Measurements from ENCODE around the gene CHMP1B. TPM values are rescaled to one million over a fixed set of nuclear protein-coding genes. Genes with fewer than 3 reads are reported as not detected.

CHMP1B gene
- total RNA-seq, 1 experiment from 2014 or later: 38.7 TPM

DNA sequence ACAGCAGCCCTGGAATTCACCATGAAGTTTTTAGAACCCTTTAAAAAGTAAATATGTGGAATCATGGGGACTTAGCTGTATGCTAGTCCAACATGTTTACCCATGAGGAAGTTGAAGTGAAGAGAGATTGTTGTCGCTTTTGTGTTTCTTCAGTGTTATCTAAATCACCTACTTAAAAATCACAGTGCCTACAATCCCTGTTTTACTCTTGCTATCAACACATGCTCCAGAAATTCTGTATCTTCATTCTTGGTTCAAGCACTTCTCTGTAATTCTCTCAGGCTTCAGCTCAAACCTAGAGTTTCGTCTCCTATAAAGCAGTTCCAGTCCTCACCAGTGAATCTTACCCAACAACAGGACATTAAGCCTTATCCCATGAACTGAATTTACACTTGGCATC is 30.5 kb upstream of the CHMP1B start:
- no peaks in the 10 kb centered on the region for H4K20me1 ChIP-seq (ENCODE audit: control insufficient read depth, insufficient read depth, insufficient read length)
- peaks cover 2% of the 10 kb centered on the region; the same call in 1 of the 2 replicates for H3K4me1 ChIP-seq (ENCODE audit: insufficient read depth, low read length)
- H3T11ph ChIP-seq (ENCODE audit: low read length): no peak overlapping the region
- H3K14ac ChIP-seq (ENCODE audit: insufficient read depth, low read length): no peak overlapping the region
- H3K79me2 ChIP-seq (ENCODE audit: insufficient read depth, low read length): no peaks in the 10 kb centered on the region
- H3K9ac ChIP-seq (ENCODE audit: extremely low read depth, insufficient read length, low read length): no peak overlapping the region
- H4K5ac ChIP-seq (ENCODE audit: insufficient read length, low read depth, low read length): no peak overlapping the region
- no peak overlapping the region for H3K4ac ChIP-seq (ENCODE audit: low read depth, low read length)
- no peak overlapping the region for H3K18ac ChIP-seq (ENCODE audit: insufficient read length, low read depth, low read length)
- H3K4me3 Mint-ChIP-seq: no peak overlapping the region
- H3K23ac ChIP-seq (ENCODE audit: insufficient read length, low read depth, low read length): no peak overlapping the region
- no peak for DNase-seq
- H2BK20ac ChIP-seq (ENCODE audit: low read depth, low read length, poor library complexity, severe bottlenecking): no peak overlapping the region
- 0 out of 5 replicates have a peak, but pooled peaks cover 0 to 3% of the 10 kb centered on the region in 2 experiments for H3K9me3 Mint-ChIP-seq
- H3K9me3 ChIP-seq (ENCODE audit: control insufficient read depth, low read depth, low read length): no peaks in the 10 kb centered on the region
- no peaks in the 10 kb centered on the region for H3K79me1 ChIP-seq (ENCODE audit: insufficient read depth, low read depth, low read length, poor library complexity, severe bottlenecking)
- H3K23me2 ChIP-seq (ENCODE audit: insufficient read length, low read depth, low read length, poor library complexity, severe bottlenecking): no peaks in the 10 kb centered on the region
- no peak overlapping the region for H2BK120ac ChIP-seq (ENCODE audit: low read depth, low read length, poor library complexity, severe bottlenecking)
- WGBS (ENCODE audit: extremely low coverage, insufficient read length, low lambda C conversion rate): no CpG with 5 or more reads among the region's 2 CpGs
- no peak overlapping the region for H4K91ac ChIP-seq (ENCODE audit: insufficient read length, low read depth, low read length)
- H3K56ac ChIP-seq (ENCODE audit: insufficient read length, low read depth, low read length): no peak overlapping the region
- H2BK5ac ChIP-seq (ENCODE audit: insufficient read length, low read length): no peak overlapping the region
- H2AK5ac ChIP-seq (ENCODE audit: insufficient read length, low read length): no peak overlapping the region
- H3K27me3 Mint-ChIP-seq (ENCODE audit: low read depth): no peaks in the 10 kb centered on the region
- H2BK12ac ChIP-seq (ENCODE audit: insufficient read length, low read depth, low read length): no peak overlapping the region
- no peak overlapping the region for H3K4me2 ChIP-seq (ENCODE audit: insufficient read depth, insufficient read length, low read length)
- no peak overlapping the region for H3K27ac ChIP-seq (ENCODE audit: insufficient read length, low read depth, low read length)
- no peak overlapping the region; a peak in 1 of 7 replicates for H3K27ac Mint-ChIP-seq
- no peak overlapping the region for H2AFZ ChIP-seq (ENCODE audit: low read length)
- H3K27me3 ChIP-seq (ENCODE audit: insufficient read depth, low read length): no peaks in the 10 kb centered on the region
- no peak overlapping the region for H2BK15ac ChIP-seq (ENCODE audit: low read depth, low read length)
- TF ChIP-seq, protein P1, sequence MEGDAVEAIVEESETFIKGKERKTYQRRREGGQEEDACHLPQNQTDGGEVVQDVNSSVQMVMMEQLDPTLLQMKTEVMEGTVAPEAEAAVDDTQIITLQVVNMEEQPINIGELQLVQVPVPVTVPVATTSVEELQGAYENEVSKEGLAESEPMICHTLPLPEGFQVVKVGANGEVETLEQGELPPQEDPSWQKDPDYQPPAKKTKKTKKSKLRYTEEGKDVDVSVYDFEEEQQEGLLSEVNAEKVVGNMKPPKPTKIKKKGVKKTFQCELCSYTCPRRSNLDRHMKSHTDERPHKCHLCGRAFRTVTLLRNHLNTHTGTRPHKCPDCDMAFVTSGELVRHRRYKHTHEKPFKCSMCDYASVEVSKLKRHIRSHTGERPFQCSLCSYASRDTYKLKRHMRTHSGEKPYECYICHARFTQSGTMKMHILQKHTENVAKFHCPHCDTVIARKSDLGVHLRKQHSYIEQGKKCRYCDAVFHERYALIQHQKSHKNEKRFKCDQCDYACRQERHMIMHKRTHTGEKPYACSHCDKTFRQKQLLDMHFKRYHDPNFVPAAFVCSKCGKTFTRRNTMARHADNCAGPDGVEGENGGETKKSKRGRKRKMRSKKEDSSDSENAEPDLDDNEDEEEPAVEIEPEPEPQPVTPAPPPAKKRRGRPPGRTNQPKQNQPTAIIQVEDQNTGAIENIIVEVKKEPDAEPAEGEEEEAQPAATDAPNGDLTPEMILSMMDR (conservative IDR thresholded peaks at IDR 0.05): no peak
- peaks cover 19 to 25% of the 10 kb centered on the region in 2 experiments for H3K4me1 Mint-ChIP-seq
- H3K36me3 Mint-ChIP-seq (ENCODE audit: insufficient read depth in 1 of 3, low read depth in 3 of 3): peaks cover 0 to 4% (median 0%) of the 10 kb centered on the region in 3 experiments; a peak in 2 of 7 replicates
- no peak overlapping the region for H4K8ac ChIP-seq (replicated peaks; ENCODE audit: insufficient read length, low read depth, low read length)
